Activated B cell treated with CpG ODN at 0.5 μM for 24 hours (primary cell): ENCODE data around the gene ADPRHL1. TPM values are rescaled to one million over a fixed set of nuclear protein-coding genes. Genes with fewer than 3 reads are reported as not detected.

Experiments
- ATAC-seq: fragments of 200-7000 bp; cut with Tn5 transposase; one replicate; pipeline ENCODE4 v1.10.0; 2021; ENCODE audit warnings: low read depth, mild to moderate bottlenecking, moderate library complexity
- CTCF ChIA-PET: fragments of 350-600 bp; sonication (Branson Sonifier 250); formaldehyde crosslinking; loops from one replicate; lab custom pipeline; 2021; ENCODE audit warnings: antibody characterized with exemption; lab: Charles Lee
- POLR2A ChIA-PET: fragments of 350-600 bp; sonication (Branson Sonifier 250); formaldehyde crosslinking; loops from one replicate; lab custom pipeline; 2021; ENCODE audit warnings: antibody characterized with exemption; lab: Charles Lee
- DNase-seq: peaks from one replicate; pipeline ENCODE4 v3.0.0; 2022
- H3K27ac Mint-ChIP-seq: one replicate; pipeline ENCODE4 v1.8.0; 2020; ENCODE audit warnings: mixed read lengths
- H3K27me3 Mint-ChIP-seq: one replicate; pipeline ENCODE4 v1.8.0; 2021; ENCODE audit warnings: mixed read lengths
- H3K36me3 Mint-ChIP-seq: one replicate; pipeline ENCODE4 v1.8.0; 2021; ENCODE audit warnings: low read depth, mixed read lengths
- H3K4me1 Mint-ChIP-seq: one replicate; pipeline ENCODE4 v1.8.0; 2021; ENCODE audit warnings: mixed read lengths
- H3K4me3 Mint-ChIP-seq: one replicate; pipeline ENCODE4 v1.8.0; 2020; ENCODE audit warnings: mild to moderate bottlenecking, mixed read lengths
- H3K9me3 Mint-ChIP-seq: one replicate; pipeline ENCODE4 v1.8.0; 2020; ENCODE audit warnings: mixed read lengths
- CTCF ChIP-seq: fragments of 200-600 bp; IDR thresholded peaks from one replicate; pipeline ENCODE4 v1.8.0; 2022; ENCODE audit warnings: antibody characterized with exemption, mild to moderate bottlenecking
- intact Hi-C: fragments of 100-400 bp; cut with micrococcal nuclease; formaldehyde crosslinking; loops from one replicate; pipeline ENCODE4 v1.15.1; 2024
- total RNA-seq: library from RNA; stranded (reverse); gene quantifications from 2 replicates; pipeline ENCODE4 v1.2.3, GENCODE V29; 2022

ADPRHL1 gene
- total RNA-seq, 1 donor from 2014 or later, result 0.84 TPM

GRCh38 chr13:113399755-113400149 is 53.5 kb downstream of the ADPRHL1 start:
- POLR2A ChIA-PET, result interaction anchor here (0.7 kb wide), 1 partner anchor 8 kb away, joined by 3 read pairs; no protein-coding TSS in a partner anchor
- DNase-seq (no peak), ATAC-seq (no peak)
- Mint-ChIP-seq H3K36me3 (no peaks in the 10 kb centered on the region), H3K4me3 (no peak overlapping the region), H3K27me3 (peaks cover 7% of the 10 kb centered on the region), H3K27ac (no peak overlapping the region), H3K4me1 (peaks cover 4% of the 10 kb centered on the region), H3K9me3 (no peaks in the 10 kb centered on the region)
- no peak for TF ChIP-seq CTCF
- intact Hi-C loops, result loop anchor here (10.0 kb wide), 1 partner anchor 1925 kb away; no protein-coding TSS in a partner anchor
- CTCF ChIA-PET, result no interaction called here

- Mint-ChIP-seq H3K4me3 (no peak overlapping the region), H3K27me3 (peaks cover 7% of the 10 kb centered on the region), H3K27ac (no peak overlapping the region), H3K4me1 (peaks cover 5% of the 10 kb centered on the region), H3K36me3 (no peaks in the 10 kb centered on the region), H3K9me3 (no peaks in the 10 kb centered on the region)
- ChIA-PET POLR2A (no interaction called here), CTCF (no interaction called here)
- ATAC-seq (no peak), DNase-seq (no peak)
- no peak for TF ChIP-seq CTCF
- intact Hi-C loops, result loop anchor here (10.0 kb wide), 1 partner anchor 1924 kb away; no protein-coding TSS in a partner anchor
Observed at GRCh38 chr13:113398963-113399754, 54.1 kb downstream of the ADPRHL1 start.

- no peaks in the 10 kb centered on the region for H3K36me3 Mint-ChIP-seq
- no peak for DNase-seq
- intact Hi-C loops, result loop anchor here (10.0 kb wide), 1 partner anchor 1923 kb away; no protein-coding TSS in a partner anchor
- H3K27ac Mint-ChIP-seq, result no peak overlapping the region
- no peaks in the 10 kb centered on the region for H3K9me3 Mint-ChIP-seq
- POLR2A ChIA-PET, result no interaction called here
- peaks cover 7% of the 10 kb centered on the region for H3K27me3 Mint-ChIP-seq
- H3K4me1 Mint-ChIP-seq, result peaks cover 12% of the 10 kb centered on the region
- CTCF ChIA-PET, result no interaction called here
- H3K4me3 Mint-ChIP-seq, result no peak overlapping the region
- TF ChIP-seq CTCF, result no peak
- ATAC-seq, result no peak
Observed at GRCh38 chr13:113397608-113398425, 55.5 kb downstream of the ADPRHL1 start.

- ChIA-PET CTCF (interaction anchor here (0.9 to 2.9 kb wide), 5 partner anchors 35 to 454 kb away, joined by 3 to 18 read pairs (median 4); no protein-coding TSS in a partner anchor), POLR2A (no interaction called here)
- ATAC-seq (no peak), DNase-seq (no peak)
- no peaks in the 10 kb centered on the region for H3K36me3 Mint-ChIP-seq
- no peak overlapping the region for H3K27ac Mint-ChIP-seq
- peaks cover 2% of the 10 kb centered on the region for H3K27me3 Mint-ChIP-seq
- H3K9me3 Mint-ChIP-seq, result peaks cover 2% of the 10 kb centered on the region
- H3K4me1 Mint-ChIP-seq, result peaks cover 8% of the 10 kb centered on the region
- no peak for TF ChIP-seq CTCF
- H3K4me3 Mint-ChIP-seq, result peak overlapping the region; percentile 53
- intact Hi-C loops, result loop anchor here (1.0 to 10.0 kb wide), 5 partner anchors 98 to 1919 kb away; partner anchors contain the start of genes CUL4A, DCUN1D2 and PCID2
Observed at GRCh38 chr13:113394339-113394640, 59.0 kb downstream of the ADPRHL1 start.
